ENCODE results near the gene ZNF70. TPM values are rescaled to one million over a fixed set of nuclear protein-coding genes. Genes with fewer than 3 reads are reported as not detected.
A peak's percentile ranks its signal among the peaks of the same experiment; 100 is the strongest.
"Not testable (repeated sequence)": the region's sequence is repeated elsewhere in the genome, so short reads cannot be mapped to it uniquely, and the experiment has no call there.

Gene ZNF70
- polyA plus RNA-seq, 1 donor: 6.1 TPM

DNA sequence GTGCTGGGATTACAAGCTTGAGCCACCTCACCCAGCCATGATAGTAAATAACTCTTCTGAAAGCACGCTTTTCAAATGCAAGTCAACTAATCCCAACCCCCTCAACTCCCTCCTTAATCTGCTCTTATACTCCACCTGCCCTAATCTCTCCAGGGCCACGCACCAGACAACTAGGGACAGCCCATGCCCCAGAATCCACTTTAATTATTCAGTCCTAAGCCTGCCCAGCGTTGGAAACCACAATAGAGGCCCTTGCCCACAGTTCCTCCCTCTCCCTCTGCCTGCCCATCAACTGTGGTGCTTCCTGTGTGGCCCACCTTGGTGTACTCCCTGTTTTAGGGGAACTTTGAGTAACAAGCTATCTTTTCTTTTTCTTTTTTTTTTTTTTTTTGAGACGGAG is 6.0 kb upstream of the ZNF70 start:
- no peak for DNase-seq

DNA sequence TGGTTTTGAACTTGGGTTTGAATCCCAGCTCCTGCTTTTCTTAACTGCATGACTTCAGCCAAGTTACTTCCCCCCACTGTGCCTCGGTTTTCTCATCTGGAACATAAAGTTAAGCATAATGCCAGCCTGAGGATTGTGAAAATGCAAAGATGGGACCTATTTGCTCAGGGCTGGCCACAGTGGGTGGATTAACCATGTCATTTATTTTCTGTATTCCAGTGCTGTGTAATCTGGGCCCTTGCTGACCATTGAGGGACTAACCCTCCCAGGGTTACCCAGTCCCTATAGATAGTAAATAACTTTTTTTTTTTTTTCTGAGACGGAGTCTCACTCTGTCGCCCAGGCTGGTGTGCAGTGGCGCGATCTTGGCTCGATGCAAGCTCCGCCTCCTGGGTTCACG is 4.8 kb upstream of the ZNF70 start:
- no peak for DNase-seq

GRCh38 chr22:23754980-23755636 is 4.2 kb upstream of the ZNF70 start:
- no peak for DNase-seq

DNA sequence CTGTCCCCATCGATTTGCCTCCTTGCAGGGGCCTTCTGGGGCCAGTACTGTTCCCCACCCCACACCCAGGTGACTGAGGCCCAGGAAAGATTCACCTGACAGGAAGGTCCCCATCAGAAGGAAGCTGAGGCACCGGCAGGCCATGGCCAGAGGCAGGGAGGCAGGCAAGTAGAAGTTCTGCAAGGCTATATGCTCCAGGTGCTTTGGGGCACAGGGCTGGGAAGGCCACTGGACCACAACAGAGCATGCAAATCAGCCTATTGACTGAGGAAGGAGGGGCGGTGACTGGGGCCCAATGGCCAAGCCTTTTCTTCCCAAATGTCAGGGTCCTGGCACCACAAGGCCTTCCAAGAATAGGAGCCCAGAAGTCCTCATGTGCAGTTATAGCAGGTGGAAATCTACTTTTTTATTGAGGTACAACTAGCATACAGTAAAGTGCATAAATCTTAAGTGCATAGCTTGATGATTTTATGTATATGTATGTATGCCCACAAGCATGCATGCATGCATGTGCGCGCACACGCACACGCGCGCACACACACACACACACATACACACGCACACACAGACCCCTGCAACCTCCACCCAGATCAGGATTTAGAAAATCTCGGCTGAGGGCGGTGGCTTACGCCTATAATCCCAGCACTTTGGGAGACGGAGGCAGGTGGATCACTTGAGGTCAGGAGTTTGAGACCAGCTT is 3.5 kb upstream of the ZNF70 start, which contains the start of gene VPREB3:
VPREB3 (minus strand) TSS at position 206 of the 700 bp plus-strand sequence; CDS start at position 144, 62 bp downstream.
- DNase-seq: no peak

DNA sequence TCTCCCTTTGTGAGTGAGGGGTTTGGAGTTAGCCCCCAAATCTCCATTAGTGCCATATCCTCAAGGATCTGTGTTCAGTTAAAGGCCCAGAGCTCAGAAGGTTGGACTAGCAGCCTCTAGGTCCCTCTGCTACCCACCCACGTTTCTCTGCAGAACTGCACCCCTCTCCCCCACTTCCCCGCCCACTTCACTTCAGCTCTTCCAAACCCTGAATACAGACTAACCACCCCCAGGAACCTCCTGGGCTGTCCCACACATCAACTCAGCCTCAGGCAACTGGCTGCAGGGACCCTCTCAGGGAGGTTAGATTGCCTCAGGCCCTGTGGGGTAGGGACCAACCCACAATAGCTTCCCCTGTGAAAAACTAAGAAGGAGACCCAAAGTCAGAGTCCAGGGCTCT is 2.5 kb upstream of the ZNF70 start:
- DNase-seq: no peak

DNA sequence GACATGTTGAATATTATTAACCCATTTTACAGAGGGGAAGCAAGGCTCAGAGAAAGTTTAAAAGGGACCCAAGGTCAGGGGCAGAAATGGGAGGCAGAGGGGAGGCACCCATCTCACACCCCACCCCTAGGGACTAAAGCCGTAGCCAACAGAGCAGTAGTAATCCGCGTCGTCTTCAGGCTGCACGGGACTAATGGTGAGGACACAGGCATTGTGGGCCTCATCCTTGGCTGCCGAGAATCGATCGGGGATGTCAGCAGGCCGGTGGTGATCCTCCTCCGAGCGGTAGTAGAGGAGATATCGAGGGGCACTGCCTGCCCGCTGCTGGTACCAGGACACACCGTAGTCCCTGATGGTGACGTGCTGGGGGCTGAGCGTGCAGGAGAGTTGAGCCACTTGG is 1.8 kb upstream of the ZNF70 start:
- DNase-seq: no peak

GRCh38 chr22:23752090-23752691 is 1.3 kb upstream of the ZNF70 start:
- DNase-seq: no peak

DNA sequence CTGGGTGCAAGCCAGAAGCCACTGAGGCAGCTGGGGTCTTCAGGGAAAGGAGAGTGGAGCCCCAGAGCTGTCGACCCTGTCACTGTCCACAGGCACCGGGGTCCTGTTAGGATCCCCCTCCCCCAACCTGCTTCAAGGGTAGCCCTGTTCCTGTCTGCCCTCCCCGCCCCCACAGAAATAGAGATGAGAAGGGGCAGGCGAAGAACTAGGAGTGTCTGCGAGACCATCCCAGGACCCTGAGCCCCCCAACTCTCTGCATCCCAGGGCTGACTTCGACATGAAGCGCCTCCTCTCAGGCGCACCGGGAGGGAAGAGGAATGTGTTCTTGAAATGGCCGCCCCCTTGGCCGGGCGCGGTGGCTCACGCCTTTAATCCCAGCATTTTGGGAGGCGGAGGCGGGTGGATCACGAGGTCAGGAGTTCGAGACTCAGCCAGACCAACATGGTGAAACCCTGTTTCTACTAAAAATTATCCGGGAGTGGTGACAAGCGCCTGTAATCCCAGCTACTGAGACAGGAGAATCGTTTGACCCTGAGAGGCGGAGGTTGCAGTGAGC is 607 bp upstream of the ZNF70 start:
- no peak for DNase-seq

DNA sequence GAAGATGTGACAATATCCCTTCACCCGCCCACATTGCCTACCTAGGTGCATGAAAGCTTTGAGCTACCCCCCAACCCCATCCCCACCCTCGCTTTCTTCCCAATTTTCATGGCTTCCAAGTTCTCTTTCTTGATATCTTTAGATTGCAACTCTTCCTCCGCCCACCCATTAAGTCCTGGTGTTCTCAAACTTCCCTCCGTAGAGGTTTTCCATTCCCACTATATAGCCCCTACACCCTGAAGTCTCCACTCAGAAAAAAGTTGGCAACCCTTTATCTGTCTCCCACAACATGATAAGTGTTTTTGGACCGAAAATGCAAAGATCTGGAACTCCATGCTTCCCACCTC is 572 bp downstream of the ZNF70 start:
- no peak for DNase-seq

GRCh38 chr22:23749841-23750301 is 1.0 kb downstream of the ZNF70 start:
- DNase-seq: peak; percentile 72

DNA sequence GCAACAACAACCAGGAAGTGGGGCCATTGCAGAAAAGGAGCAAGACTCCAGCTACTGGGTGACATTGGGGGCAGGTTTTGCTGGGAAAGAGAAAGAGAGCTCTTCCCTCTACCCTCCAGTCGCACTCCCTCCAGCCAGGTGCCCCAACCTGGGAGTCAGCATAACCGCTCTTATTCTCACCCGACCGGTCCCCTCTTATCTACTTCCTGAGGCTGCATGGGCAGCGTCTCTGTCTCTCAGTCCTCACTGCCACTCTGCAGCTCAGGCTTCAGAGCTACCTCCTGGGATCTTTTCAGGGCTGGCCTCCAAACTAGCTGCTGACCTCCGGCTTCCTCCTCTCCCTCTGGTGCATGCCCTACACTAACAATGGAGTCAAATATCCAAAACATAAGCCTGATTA is 5.1 kb downstream of the ZNF70 start:
- DNase-seq: no peak

GRCh38 chr22:23744485-23744884 is 6.4 kb downstream of the ZNF70 start:
- DNase-seq: no peak

DNA sequence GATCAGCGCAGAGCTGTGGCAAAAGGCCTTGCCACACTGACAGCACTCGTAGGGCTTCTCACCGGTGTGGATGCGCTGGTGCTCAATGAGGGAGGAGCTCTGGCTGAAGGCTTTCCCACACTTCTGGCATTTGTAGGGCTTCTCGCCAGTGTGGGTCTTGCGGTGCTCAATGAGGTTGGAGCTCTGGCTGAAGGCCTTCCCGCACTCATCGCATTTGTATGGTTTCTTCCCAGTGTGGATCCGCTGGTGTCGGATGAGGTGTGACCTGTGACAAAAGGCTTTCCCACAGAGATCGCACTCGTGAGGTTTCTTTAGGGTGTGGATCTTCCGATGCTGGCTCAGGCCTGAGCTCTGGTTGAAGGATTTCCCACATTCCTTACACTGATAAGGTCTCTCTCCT is 6.9 kb downstream of the ZNF70 start:
- no peak for DNase-seq

DNA sequence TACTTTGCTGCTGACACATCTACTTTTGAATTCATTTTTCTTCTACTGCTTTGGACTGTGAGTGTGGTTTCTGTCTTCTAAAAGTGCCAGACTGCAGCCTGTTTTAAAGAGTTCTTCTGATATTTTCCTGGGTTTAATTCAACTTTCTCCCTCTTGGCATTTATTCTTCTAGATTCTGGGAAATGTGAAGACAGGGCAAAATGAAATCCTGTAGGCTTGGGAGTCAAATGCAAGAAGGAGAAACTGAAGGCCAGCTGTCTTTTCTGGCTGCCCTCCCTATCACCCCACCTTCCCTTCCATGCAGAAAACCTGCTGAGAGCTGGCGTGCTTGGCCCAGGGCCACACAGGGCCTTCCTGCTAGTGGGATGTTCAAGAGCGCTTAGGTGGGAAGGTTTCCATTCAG is 7.6 kb downstream of the ZNF70 start:
- DNase-seq: peak; percentile 77

GRCh38 chr22:23742505-23743264 is 8.2 kb downstream of the ZNF70 start:
- no peak for DNase-seq

DNA sequence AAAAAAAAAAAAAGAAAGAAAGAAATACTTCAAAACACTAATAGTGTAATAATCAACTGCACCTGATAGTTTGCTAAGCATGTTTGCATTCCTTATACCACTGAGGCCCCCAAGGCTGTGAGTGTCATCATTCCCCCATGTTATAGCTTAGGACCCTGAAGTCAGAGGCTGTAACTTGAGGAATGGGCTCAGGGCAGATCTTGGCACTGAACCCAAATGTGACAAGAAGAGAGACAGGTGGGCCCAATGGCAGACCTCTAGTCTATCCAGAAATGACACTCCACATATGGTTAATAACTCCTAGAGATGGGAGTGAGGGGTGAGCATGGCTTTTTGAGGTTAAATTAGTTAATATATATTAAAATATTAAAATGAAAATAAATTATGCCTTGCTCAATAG is 13.2 kb downstream of the ZNF70 start:
- no peak for DNase-seq

GRCh38 chr22:23728108-23728507 is 22.8 kb downstream of the ZNF70 start:
- not testable (repeated sequence) for DNase-seq

DNA sequence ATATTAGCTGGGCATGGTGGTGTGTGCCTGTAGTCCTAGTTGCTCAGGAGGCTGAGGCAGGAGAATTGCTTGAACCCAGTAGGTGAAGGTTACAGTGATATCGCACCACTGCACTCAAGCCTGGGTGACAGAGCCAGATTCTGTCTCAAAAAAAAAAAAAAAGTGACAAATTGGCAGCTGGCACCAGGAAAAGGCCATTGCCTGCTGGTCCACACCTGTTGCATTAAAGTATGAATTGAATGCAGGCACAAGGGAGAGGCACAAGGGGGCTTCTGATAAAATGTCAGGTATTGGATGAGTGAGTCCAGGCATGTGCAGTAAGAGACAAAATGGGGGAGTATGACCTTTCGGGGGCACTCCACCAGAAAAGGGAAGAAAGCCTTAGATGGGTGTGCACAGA is 28.2 kb downstream of the ZNF70 start:
- DNase-seq: no peak

DNA sequence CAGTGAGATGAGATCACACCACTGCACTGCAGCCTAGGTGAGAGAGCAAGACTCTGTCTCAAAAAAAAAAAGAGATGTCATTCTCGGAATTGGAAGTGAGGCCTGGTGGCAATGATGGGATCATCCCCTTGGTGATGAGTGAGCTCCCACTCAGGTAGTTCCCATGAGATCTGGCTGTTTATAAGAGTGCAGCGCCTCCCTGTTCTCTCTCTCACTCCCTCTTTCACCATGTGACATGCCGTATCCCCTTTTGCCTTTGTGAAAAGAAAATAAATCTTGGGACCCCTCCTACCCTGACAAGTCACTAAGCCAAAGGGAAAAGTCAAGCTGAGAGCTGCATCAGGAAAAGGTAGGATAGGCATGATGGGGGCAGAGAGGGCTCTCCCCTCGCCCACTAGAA is 28.8 kb downstream of the ZNF70 start:
- no peak for DNase-seq

DNA sequence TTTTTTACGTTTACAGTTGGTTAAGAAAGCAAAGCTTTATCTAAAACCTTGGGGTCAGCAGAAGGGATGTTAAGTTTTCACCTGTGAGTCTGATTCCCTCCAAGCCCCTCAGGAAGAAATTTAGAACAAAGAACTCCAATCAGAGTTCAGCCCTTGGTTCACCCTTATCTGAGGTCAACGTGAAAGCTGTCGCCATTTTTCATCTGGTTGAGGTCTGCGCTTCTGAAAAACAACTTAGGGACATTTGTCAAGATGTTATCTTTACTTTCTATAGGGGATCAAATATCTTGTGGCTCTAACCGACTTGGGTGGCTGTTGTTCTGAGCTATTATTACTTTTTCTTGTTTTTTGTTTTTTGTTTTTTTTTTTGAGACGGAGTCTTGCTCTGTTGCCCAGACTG is 30.1 kb downstream of the ZNF70 start:
- no peak for DNase-seq

DNA sequence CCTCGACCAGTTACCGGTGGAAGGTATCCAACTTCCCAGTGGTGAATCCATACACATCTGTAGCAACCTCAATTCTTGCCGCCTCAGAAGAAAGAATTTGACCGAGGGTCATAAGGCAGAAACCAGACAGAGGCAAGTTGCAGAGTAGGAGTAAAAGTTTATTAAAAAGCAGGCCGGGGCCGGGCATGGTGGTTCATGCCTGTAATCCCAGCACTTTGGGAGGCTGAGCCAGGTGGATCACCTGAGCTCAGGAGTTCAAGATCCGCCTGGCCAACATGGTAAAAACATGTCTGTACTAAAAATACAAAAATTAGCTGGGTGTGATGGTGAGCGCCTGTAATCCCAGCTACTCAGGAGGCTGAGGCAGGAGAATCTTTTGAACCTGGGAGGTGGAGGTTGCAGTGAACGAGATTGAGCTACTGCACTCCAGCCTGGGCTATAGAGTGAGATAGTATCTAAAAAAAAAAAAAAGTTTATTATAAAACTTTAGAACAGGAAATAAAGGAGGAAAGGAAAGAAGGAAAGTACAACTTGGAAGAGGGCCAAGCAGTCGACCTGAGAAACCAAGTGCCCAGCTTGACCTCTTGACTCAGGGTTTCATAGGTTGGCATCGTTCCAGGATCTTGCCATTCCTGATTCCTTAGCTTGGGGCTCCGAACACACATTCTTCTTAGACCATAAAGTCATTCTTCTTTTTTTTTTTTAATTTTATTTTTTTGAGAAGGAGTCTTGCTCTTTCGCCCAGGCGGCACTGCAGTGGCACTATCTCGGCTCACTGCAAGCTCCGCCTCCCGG is 32.3 kb downstream of the ZNF70 start:
- no peak for DNase-seq

All from hindlimb muscle (tissue), 1 donor.